GM19239 (cell line): Measurements from ENCODE around the gene DEPDC4.

Experiments used
- DNase-seq: peaks from one replicate; pipeline ENCODE4 v3.0.0; 2011; ENCODE audit warnings: low spot score; ENCODE audit not compliant: insufficient read length
- FAIRE-seq: peaks from 2 replicates; lab custom pipeline; 2011; peaks lifted over from hg19 to GRCh38; lab: Jason Lieb, UNC

Gene DEPDC4

DNA sequence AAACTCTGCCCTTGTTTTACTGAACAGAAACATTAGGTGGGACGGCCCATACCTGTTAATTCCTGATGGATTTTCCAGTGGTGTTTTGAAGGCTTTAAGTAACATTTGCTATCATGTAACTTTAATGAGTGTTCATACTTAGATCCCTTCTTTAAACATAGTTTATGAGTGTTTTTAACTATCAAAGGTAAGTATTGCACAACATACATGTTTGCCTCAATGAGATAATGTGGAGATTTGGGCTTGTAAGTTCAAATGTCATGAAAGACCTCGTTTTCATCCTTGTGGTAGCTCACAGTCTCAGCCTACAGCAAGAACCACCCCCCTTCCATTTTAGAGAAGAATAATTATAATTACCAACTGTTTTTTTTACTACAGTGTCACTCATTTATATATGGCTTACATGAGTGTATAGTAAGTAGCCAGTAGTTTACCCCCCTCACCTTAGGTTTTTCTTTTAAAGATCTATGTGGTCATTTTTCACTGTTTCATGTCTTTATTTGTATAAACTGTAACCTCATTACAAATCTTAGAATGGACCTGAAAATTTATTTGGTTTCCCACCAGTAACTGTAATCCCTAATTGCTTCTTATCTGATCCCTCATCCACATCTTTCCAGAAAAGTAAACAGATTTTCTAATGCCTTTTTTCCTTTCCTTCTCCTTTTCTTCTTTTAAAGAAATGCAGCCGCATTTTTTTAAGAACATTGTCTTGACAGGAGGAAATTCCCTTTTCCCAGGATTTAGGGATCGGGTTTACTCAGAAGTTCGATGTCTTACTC lies 47.4 kb downstream of the DEPDC4 start:
- DNase-seq: no peak
- FAIRE-seq: no peak

DNA sequence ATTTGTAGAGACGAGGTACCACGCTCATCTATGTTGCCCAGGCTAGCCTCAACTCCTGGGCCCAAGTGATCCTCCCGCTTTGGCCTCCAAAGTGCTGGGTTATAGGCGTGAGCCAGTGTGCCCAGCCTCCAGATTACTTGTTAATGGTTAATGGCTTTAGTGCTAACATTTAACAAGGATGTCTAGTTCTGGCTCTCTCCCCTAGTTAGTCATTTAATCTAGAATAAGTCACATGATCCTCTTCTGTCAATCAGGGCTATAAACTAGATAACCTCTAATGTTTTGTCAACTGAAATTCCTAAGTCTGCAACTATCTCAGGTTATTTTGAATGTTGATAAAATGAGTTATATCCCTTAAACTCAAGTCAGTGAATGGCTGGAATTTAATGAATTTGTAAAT lies 50.5 kb downstream of the DEPDC4 start:
- FAIRE-seq (no peak), DNase-seq (no peak)

DNA sequence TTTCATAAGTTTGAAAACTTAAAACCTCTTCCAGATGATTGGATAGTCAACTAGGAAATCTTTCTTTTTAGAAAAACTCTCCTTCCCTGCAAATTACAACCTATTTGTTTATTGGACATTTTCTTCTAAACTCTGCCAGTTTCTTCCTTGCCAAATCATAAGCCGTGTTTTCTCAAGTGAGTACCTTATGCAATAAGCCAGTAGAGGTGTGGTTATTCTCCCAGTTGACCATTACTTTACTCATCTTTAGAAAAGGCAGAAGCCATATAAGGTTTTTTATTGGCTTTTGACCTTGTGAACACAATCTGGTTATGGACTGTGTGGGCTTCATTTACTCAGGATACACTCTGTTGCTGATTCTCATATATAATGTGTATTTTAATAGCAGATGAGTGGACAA lies 51.7 kb downstream of the DEPDC4 start:
- FAIRE-seq: no peak

DNA sequence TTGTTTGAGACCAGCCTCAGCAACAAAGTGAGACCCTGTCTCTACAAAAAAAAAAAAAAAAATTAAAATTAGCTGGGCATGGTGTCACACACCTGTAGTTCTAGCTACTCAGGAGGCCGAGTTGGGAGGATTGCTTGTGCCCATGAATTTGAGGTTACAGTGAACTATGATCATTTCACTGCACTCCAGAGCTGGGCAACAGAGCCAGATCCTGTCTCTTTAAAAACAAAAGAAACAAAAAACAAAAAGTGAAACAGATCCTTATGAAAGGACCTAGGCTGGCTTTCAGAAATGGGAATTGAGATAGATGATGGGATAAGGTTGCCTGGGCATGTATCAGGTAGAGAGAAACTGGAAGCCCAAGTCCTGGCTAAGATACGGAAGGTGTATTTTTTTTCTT lies 52.4 kb downstream of the DEPDC4 start:
- no peak for FAIRE-seq
- DNase-seq: no peak

More for the DNA sequence above, 51.7 kb downstream of the DEPDC4 start:
- no peak for DNase-seq

DNA sequence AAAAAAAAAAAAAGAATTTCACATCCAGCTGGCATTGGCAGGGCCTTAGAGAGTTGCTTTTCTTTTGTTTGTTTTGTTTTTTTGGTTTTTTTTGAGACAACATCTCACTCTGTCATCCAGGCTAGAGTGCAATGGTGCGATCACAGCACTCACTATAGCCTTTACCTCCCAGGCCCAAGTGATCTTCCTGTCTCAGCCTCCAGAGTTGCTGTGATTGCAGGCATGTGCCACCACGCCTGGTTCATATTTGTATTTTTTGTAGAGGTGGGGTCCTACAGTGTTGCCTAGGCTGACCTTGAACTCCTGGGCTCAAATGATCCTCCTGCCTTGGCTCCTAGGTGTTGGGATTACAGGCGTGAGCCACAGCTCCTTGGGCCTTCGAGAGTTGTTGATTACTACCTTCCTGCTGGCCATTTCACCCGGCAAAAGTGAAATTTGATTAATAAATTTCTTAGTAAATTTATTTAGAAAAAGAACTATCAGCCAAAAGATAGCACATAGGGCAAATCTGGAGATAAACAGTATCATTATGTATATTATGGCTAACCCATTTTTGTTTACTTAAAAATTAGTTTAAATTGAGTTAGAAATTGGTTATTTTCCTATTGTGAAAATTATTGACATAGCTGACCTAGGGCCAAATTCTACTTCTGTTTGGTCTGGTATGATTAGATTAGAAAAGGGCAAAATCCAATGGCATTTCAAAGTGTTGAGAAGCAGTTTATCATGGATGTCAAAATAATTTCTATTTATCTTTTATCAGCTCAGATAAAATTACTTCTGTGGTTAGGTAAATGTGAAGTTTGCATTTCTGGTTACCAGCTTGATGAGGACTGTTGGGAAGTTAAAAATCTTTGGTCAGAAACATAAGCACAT lies 53.6 kb downstream of the DEPDC4 start:
- FAIRE-seq (no peak), DNase-seq (no peak)

DNA sequence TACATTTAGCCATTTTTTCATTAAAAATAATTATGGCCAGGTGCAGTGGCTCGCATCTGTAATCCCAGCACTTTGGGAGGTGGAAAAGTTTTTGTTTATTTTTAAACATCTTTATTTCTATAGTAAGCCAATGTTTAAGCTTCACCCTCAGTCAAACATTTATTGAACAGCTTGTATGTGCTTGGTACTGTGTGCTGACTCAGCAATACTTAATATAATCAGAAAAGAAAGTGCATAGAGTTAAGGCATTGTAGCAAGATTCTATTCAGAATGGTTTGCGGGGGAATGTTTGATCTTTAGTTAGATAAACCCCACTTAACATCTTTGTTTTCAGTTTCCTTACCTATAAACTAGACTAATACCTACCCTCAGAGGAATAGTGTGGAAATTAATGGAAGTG lies 55.2 kb downstream of the DEPDC4 start:
- no peak for FAIRE-seq
- DNase-seq: no peak

DNA sequence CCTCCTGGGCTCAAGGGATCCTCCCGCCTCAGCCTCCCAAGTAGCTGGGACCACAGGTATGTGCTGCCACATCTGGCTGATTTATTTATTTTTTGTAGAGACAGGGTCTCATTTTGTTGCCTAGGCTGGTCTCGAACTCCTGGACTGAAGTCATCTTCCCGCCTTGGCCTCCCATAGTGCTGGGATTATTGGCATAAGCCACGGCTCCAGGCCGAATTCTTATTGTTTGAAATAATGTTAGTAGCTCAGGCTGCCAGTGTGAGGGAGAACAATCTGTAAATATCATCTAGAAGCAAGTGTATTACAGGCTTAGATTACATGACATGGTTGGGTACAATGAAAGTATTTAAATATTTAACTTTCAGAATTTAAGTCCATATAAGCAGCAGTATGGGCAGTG lies 58.0 kb downstream of the DEPDC4 start:
- DNase-seq (no peak), FAIRE-seq (no peak)

DNA sequence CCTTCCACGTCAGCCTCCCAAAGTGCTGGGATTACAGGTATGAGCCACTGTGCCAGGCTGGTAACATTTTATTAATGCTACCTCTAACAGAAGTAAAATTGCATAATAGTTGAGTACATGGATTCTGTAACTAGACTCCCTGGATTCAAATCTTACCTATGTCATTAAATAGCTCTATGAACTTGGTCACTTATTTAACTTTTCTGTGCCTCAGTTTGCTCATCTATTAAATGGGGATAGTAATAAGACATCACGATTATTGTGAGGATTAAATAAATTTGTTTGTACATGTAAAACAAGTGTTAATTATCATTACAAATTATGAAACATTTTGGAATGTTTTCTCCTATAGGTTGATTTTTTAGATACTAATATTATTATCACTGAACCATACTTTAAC lies 59.6 kb downstream of the DEPDC4 start:
- no peak for DNase-seq
- no peak for FAIRE-seq

DNA sequence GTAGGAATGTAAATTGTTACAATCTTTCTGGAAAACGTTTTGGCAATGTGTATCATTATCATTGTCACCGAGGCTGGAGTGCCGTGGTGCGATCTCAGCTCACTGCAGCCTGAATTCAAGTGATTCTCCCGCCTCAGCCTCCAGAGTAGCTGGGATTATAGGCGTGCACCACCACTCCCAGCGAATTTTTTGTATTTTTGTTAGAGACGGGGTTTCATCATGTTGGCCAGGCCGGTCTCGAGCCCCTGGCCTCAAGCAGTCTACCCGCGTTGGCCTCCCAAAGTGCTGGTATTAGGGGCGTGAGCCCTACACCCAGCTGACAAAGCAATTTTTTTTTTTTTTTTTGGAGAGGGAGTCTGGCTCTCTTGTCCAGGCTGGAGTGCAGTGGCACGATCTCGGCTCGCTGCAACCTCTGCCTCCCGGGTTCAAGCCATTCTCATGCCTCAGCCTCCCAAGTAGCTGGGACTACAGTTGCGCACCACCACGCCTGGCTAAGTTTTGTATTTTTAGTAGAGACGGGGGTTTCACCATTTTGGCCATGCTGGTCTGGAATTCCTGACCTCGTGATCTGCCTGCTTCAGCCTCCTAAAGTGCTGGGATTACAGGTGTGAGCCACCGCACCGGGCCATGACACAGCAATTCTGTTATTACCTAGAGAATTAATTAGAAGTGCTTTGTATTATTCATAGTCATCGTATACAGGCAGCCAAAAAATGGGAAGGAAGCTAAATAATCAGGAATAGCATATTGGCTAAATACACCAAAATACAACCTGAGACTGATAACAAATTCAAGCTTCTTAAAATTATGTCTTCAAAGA lies 65.1 kb downstream of the DEPDC4 start:
- DNase-seq: no peak
- FAIRE-seq: no peak

DNA sequence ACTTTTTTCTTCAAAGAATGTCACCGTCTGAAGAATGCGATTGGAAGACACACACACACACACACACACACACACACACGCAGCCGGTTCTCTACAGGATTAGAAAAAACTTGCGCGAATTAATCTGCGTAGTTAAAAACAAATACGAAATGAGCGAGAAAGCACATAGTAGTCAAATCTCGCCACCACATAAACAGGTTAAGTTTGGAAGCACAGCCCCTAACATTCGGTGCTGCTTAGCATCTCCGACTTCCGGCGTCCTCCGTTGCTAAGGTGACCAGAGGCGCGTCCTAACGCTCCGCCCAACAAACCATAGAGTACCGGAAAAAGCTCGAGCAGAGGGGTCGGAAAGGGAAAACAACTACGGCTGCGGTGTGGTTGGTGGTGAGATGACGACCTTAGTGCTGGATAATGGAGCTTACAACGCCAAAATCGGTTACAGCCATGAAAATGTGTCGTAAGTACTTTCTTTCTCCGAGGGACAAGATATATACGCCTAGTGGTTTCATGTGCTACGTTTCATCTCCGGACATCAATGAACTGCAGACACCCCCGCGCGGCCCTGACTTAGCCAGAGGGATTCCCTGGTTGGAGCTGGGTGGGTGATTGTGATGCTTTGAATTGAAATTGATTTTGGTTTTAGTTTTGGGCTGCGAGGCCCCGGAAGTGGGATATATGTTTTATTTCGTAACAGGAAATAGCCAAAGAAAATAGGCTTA lies 66.3 kb downstream of the DEPDC4 start, which contains the start of gene ACTR6:
Gene ACTR6, plus strand, starts transcription at position 353 of the 719 bp plus-strand sequence. Its CDS starts 37 bp downstream, at position 390.
- FAIRE-seq (peak; percentile 99), DNase-seq (peak; percentile 58)

DNA sequence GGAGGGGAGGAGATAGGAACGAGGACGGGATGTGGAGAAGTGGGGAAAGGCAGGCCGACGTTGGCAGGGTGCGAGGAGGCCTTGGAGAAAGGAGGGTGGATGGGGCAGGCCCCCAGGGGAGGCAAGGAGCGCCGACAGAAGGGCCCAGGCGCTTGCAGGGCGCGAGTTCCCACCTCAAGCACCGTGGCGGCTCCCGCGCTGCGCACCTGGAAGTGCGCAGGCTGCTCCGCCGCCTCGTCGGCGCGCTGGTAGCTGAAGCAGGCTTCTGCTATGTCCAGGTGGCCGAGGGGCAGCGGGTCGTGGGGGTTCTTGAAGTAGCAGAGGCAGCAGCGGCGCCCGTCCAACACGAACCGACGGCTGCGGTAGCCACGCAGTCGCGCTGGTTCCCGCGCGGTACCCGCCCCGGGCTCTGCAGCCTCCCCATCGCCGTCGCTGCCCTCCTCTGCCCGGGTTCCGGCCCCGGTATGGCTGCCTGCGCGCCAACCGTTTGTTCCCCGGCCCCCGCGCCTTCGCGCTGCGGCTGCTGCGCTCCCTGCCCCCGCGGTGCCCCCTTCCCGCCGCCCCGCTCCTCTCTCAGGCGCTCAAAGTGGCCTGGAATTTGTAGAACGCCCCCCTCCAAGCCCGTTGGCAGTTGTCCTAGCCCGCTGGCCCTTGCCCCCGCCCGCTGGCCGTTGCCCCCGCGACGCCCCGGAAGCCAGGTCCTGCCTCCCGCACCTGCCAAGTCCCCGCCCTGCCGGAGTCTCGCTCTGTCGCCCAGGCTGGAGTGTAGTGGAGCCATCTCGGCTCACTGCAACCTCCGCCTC lies 67.3 kb downstream of the DEPDC4 start:
- FAIRE-seq (peak; percentile 4), DNase-seq (peak; percentile 68)

DNA sequence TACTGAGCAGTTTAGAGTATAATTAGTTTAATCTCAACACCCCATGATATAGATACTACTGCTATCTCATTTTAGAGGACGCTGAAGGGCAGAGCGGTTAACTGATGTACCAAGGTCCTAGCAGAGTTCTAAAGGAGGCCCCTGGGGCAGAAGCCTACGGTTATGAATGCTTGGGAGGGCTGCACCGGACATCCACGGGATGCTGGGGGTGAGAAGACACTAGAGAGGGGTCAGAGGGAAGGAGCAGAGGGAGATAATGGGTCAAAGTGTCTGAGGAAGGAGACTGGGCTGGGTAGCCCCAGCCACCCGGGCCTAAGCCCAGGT lies 67.9 kb downstream of the DEPDC4 start:
- DNase-seq (no peak), FAIRE-seq (no peak)

DNA sequence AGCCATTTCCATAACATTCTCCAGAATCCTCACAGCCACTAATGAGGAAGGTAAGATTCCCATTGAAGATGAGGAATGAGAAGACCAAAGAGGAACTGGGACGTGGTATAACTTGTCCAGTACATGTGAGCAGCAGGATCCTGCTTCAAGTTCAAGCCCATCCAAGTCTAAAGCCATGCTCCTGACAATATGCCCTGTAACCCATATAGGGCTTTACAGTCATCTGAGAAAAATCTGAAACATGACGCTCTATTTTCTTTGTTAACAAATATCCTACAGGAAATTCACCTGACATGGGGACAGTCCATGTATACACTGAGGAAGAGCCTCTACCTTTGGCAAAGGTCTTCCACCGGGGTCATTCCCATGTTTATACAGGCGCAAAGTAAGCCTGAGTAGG lies 69.4 kb downstream of the DEPDC4 start:
- FAIRE-seq (no peak), DNase-seq (no peak)

DNA sequence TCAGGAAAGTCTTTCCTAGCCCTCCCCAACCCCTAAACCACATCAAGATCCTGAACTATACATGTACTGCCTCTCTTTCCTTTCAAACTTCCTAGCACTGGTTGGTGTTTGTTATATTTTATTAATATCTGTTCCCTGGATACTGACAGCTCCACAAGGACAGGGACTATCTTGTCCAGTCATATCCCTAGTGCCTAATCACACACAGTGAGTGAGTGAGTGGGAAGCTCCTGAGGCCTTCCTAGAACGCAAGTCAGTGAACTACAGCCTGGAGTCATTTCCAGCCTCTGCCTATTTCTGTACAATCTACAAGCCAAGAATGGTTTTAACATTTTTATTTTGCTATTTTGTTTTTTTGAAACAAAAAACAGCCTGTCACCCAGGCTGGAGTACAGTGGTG lies 73.8 kb downstream of the DEPDC4 start:
- no peak for FAIRE-seq
- DNase-seq: no peak
